AG09309 (cell line): Measurements from ENCODE around the gene PABPN1L.

Source experiments
- DNase-seq: peaks from one replicate; pipeline ENCODE4 v3.0.0-alpha.2; 2010; ENCODE audit warnings: low read depth
- H3K4me3 ChIP-seq: 2 replicates; pipeline ENCODE4 v1.5.1; 2011; ENCODE audit warnings: mild to moderate bottlenecking, low read depth, low read length, moderate library complexity; ENCODE audit not compliant: control insufficient read depth
- CTCF ChIP-seq: IDR thresholded peaks from 2 replicates; pipeline ENCODE4 v1.5.1; 2011; ENCODE audit warnings: mild to moderate bottlenecking, low read depth, low read length, inconsistent platforms; ENCODE audit not compliant: insufficient read depth, control insufficient read depth; ENCODE audit errors: missing control alignments

Gene PABPN1L

GRCh38 chr16:88848557-88848956 lies 17.9 kb downstream of the PABPN1L start:
- DNase-seq, result no peak
- H3K4me3 ChIP-seq, result no peak overlapping the region
- TF ChIP-seq CTCF, result no peak

GRCh38 chr16:88847654-88848053 lies 18.8 kb downstream of the PABPN1L start:
- no peak for TF ChIP-seq CTCF
- no peak overlapping the region for H3K4me3 ChIP-seq
- no peak for DNase-seq

- no peak for TF ChIP-seq CTCF
- no peak for DNase-seq
- H3K4me3 ChIP-seq, result no peak overlapping the region
Observed at GRCh38 chr16:88846088-88846487, 20.4 kb downstream of the PABPN1L start.

GRCh38 chr16:88844419-88845036 lies 21.9 kb downstream of the PABPN1L start:
- TF ChIP-seq CTCF, result no peak
- no peak overlapping the region for H3K4me3 ChIP-seq
- DNase-seq, result no peak

- no peak for TF ChIP-seq CTCF
- H3K4me3 ChIP-seq, result no peak overlapping the region
- DNase-seq, result no peak
Observed at GRCh38 chr16:88843256-88843655, 23.2 kb downstream of the PABPN1L start.

GRCh38 chr16:88842806-88843205 lies 23.7 kb downstream of the PABPN1L start:
- H3K4me3 ChIP-seq, result no peak overlapping the region
- DNase-seq, result no peak
- no peak for TF ChIP-seq CTCF
